Hepatic stellate cell (primary cell): ENCODE measurements around the gene SIPA1L3.
"Not testable (repeated sequence)": the region's sequence is repeated elsewhere in the genome, so short reads cannot be mapped to it uniquely, and the experiment has no call there.

ENCODE experiments used
- DNase-seq: peaks from one replicate; pipeline ENCODE4 v3.0.0; 2011; ENCODE audit warnings: low spot score

The SIPA1L3 gene

GRCh38 chr19:37920591-37921450 lies 13.8 kb downstream of the SIPA1L3 start:
- DNase-seq = no peak

- DNase-seq = not testable (repeated sequence)
Observed at GRCh38 chr19:37924573-37924972, 17.6 kb downstream of the SIPA1L3 start.

GRCh38 chr19:37925212-37925611 lies 18.2 kb downstream of the SIPA1L3 start:
- DNase-seq = no peak

- DNase-seq = no peak
Observed at GRCh38 chr19:37926255-37926654, 19.2 kb downstream of the SIPA1L3 start.

- no peak for DNase-seq
Observed at GRCh38 chr19:37926711-37927110, 19.7 kb downstream of the SIPA1L3 start.

- no peak for DNase-seq
Observed at GRCh38 chr19:37928527-37929286, 21.7 kb downstream of the SIPA1L3 start.

- no peak for DNase-seq
Observed at GRCh38 chr19:37929355-37929923, 22.4 kb downstream of the SIPA1L3 start.

GRCh38 chr19:37930416-37930815 lies 23.4 kb downstream of the SIPA1L3 start:
- DNase-seq = no peak

- DNase-seq = no peak
Observed at GRCh38 chr19:37931881-37932655, 25.1 kb downstream of the SIPA1L3 start.

- DNase-seq = peak; percentile 35
Observed at GRCh38 chr19:37932985-37933936, 26.3 kb downstream of the SIPA1L3 start.

- no peak for DNase-seq
Observed at GRCh38 chr19:37933937-37934358, 26.9 kb downstream of the SIPA1L3 start.

GRCh38 chr19:37935341-37935740 lies 28.3 kb downstream of the SIPA1L3 start:
- DNase-seq = no peak

GRCh38 chr19:37936166-37936565 lies 29.2 kb downstream of the SIPA1L3 start:
- no peak for DNase-seq

GRCh38 chr19:37936886-37937285 lies 29.9 kb downstream of the SIPA1L3 start:
- no peak for DNase-seq

- no peak for DNase-seq
Observed at GRCh38 chr19:37938353-37938752, 31.3 kb downstream of the SIPA1L3 start.

GRCh38 chr19:37941782-37942515 lies 34.9 kb downstream of the SIPA1L3 start:
- DNase-seq = no peak

GRCh38 chr19:37942516-37942902 lies 35.5 kb downstream of the SIPA1L3 start:
- DNase-seq = no peak

GRCh38 chr19:37943480-37943879 lies 36.5 kb downstream of the SIPA1L3 start:
- DNase-seq = no peak

- no peak for DNase-seq
Observed at GRCh38 chr19:37946132-37946531, 39.1 kb downstream of the SIPA1L3 start.

GRCh38 chr19:37947778-37948177 lies 40.8 kb downstream of the SIPA1L3 start:
- no peak for DNase-seq
